ENCODE measurements around the gene MAP3K7.

MAP3K7 gene

DNA sequence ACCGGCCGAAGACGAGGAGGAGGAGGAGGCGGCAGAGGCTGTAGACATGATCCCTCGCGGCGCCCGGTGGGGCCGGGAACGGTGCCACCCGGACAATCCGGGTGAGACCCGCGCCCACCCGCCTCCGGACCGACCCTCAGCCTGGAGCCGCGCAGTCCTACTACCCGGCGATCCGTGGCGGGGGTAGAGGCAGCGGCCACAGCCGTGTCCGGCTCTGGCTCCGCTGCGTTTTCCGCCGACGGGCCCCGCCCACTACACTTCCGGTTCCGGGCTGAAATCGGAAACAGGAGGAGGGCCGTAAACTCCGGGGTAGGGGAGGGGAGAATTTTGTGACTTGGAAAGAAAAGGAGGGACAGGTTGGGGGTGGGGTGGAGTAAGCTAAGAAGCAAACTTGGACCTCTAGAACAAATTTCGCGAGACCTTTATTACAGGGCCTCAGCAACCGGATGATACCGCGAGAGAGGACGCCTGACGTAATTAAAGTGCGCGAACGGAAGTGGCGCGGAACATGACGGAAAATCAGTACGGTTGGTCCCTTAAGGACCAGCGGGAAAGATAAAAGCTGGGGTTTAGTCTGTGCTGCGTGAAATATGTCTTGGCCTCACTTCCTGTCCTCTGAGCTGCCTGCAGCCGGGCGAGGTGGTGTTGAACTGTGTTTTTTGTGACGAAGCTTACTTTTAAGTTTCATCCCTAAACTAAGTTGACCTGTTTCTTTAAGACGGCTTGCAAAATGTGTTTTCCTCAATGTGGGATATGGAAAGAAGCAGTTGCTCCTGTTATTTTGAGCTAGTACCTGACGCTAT is at the start of gene MAP3K7:
Gene MAP3K7, minus strand, starts transcription at position 237 of the 803 bp plus-strand sequence. Its CDS starts 189 bp downstream, at position 48.
- TF ChIP-seq CTCF (conservative IDR thresholded peaks at IDR 0.05; ENCODE audit: low read depth, low read length), result no peak
- peak within 1 kb of the TSS; percentile 95 for H3K4me3 ChIP-seq (ENCODE audit: low read length)
- peak; percentile 80 for DNase-seq (ENCODE audit: low read depth)

DNA sequence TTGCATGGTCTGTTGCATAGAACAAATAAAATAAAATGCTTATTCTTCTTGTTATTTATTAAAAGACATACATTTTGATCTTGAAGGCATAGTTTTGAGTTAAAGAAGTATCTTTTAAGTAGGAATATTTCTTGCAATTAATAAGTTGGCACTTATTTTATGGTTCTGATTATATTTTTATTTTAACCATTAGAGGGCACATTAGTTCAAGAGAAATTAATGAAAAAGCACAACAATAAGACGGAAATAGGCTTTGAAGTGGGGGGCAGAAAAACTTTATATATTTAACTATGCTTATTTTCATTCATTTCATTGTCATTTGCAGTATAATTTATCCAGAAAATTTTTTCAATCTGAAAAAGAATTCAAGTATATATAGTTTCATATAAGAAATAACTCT is 44.2 kb upstream of the MAP3K7 start:
- no peak for TF ChIP-seq CTCF (conservative IDR thresholded peaks at IDR 0.05; ENCODE audit: low read depth, low read length)
- DNase-seq (ENCODE audit: low read depth), result no peak
- no peak overlapping the region for H3K4me3 ChIP-seq (ENCODE audit: low read length)

DNA sequence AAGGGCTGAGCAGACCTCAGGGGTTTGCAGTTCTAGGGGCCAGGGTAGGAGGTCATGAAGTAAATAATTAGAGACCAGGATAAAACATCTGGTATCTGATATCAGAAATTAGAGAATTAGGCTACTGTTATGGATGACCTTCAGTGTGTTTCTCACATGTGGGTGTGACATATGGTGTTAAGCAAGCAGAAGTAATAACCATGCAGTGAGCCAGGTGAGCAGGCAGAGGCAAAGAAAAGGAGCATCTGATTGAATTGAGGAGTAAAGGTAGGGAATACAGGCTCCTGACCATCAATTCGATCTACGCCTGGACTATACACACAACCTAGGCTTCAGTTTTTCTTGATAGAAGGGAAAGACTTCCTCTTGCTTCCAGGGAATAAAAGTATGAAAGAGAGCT is 34.7 kb upstream of the MAP3K7 start:
- no peak for DNase-seq (ENCODE audit: low read depth)
- TF ChIP-seq CTCF (conservative IDR thresholded peaks at IDR 0.05; ENCODE audit: low read depth, low read length), result no peak
- no peak overlapping the region for H3K4me3 ChIP-seq (ENCODE audit: low read length)

GRCh38 chr6:90619221-90619620 is 32.3 kb upstream of the MAP3K7 start:
- no peak overlapping the region for H3K4me3 ChIP-seq (ENCODE audit: low read length)
- DNase-seq (ENCODE audit: low read depth), result no peak
- TF ChIP-seq CTCF (conservative IDR thresholded peaks at IDR 0.05; ENCODE audit: low read depth, low read length), result no peak

- TF ChIP-seq CTCF (conservative IDR thresholded peaks at IDR 0.05; ENCODE audit: low read depth, low read length), result no peak
- H3K4me3 ChIP-seq (ENCODE audit: low read length), result no peak overlapping the region
- DNase-seq (ENCODE audit: low read depth), result peak; percentile 25
Observed at GRCh38 chr6:90612313-90612680, 25.4 kb upstream of the MAP3K7 start.

- DNase-seq (ENCODE audit: low read depth), result no peak
- peak; percentile 14 for TF ChIP-seq CTCF (conservative IDR thresholded peaks at IDR 0.05; ENCODE audit: low read depth, low read length)
- peak overlapping the region; percentile 65 for H3K4me3 ChIP-seq (ENCODE audit: low read length)
Observed at GRCh38 chr6:90611543-90612312, 24.9 kb upstream of the MAP3K7 start.
